CD4-positive, alpha-beta T cell treated with Interleukin-21 for 1 hour (primary cell): ENCODE results near the gene AK8.

Experiments used
- DNase-seq: peaks from one replicate; pipeline ENCODE4 v3.0.0-alpha.2; 2020

AK8 gene

DNA sequence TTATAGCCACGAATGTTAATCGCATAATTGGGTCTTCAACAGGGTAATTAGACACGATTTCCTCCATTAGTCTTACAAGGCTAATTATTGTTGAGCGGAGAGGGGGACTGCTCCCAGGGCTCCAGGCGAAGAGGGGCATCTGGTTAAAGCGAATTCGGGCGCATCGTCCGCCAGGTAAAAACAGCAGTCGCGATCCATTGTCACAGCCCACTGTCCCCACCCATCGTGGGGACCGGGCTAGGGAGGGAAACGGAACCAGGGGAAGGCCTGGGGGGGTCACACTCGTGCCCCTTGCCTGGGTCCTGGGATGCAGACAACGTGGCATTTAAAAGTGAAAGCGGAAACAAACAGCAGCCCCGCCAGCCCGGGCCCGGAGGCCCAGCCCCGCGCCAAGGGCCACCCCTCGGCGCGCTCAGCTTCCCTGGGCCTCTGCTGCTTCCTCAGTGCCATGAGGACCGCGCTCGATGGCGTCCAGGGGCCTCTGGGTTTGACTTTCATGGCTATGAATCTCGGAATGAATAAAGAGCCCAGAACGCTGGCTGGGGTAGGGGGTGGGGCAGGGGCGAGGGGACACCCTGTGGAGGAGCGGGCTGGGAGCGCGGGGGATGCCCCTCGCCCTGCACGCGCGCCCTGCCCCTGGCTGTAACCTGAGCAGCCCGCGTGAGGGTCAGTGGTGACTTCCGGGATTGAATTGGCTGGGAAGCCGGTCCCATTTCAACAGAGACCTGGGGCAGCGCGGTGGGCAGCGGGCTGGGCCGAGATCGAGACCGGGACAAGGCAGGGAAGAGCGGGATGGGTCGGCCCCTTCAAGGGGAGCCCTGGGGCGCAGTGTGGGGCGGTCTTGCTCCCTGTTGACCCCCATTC is 107.9 kb downstream of the AK8 start:
- DNase-seq, result peak; percentile 63

GRCh38 chr9:132768932-132769905 is 108.9 kb downstream of the AK8 start:
- peak; percentile 79 for DNase-seq

DNA sequence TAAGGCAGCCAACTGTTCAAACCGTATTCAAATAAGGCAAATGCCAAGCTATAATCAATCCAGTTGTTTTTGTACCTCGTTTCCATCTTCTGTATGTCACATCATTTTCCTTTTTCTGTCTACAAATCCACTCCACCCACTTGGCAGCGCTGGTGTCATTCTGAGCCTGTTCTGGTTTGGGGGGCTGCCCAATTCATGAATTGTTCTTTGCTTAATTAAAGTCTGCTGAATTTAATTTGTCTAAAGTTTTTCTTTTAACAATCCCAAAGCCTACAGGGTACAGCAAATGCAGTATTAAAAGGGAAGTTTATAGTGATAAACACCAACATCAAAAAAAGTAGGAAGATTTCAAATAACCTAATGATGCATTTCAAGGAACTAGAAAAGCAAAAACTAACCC is 114.5 kb downstream of the AK8 start:
- DNase-seq, result no peak

- DNase-seq, result no peak
These were observed 115.2 kb downstream of the AK8 start for GRCh38 chr9:132762896-132763295.

DNA sequence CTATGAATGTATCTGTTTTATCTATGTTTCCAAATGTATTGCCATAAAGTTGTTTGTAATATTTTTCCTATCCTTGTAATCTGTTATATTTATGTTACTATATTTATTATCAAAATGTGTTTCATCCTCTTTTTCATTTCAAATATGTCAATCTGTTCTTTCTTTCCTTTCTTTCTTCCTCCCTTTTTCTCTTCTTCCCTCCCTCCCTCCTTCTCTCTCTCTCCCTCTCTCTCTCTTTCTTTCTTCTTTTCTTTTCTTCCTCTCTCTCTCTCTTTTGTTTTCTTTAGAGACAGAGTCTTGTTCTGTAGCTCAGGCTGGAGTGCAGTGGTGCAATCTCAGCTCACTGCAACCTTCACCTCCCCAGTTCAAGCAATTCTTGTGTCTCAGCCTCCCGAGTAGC is 116.5 kb downstream of the AK8 start:
- no peak for DNase-seq

DNA sequence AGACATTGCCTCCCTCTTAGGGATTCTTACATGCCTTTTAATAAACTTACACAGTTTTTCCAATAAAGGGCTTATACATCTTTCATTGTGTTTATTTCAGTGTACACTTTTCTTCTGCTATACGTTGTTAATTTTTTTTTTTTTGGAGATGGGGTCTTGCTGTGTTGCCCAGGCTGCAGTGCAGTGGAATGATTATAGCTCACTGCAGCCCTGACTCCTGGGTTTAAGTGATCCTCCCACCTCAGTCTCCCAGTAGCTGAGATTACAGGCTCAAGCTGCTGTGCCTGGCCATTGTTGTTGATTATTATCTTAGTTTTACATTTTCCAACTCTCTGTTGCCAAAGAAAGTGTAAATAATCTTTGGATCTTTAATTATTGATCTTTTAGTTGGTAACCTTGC is 118.0 kb downstream of the AK8 start:
- DNase-seq, result no peak

- no peak for DNase-seq
These were observed 121.1 kb downstream of the AK8 start for GRCh38 chr9:132757016-132757415.

DNA sequence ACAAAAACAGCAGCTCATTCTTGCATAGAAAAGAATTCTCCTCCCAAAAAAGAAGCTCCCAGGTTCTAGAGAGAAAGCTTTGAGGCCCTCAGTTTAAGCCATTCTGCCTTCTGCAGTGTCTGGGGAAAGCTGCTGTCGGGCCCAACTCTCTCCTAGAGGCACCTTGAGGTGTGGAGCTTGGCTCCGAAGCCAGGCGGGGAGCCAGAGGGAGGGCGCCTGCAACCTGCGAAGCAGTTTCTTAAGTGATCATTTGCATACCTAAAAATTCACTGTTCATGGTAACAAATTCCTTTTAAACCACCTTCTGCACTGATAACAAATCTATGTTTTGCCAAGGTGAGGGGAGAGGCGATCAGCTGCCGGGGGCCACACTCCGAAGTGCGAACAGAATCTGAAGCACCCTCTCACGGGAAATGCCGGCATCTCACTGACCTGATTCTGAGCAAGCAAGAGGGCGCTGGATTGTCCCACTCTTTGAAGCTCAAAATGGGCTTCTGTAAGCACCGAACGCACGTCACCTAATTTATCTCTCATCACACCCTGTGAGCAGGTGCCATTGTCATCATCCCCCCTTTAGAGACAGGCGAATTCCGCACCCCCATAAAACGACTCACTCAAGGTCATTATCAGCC is 121.8 kb downstream of the AK8 start:
- no peak for DNase-seq

GRCh38 chr9:132755096-132755495 is 123.0 kb downstream of the AK8 start:
- no peak for DNase-seq

- no peak for DNase-seq
These were observed 123.8 kb downstream of the AK8 start for GRCh38 chr9:132754236-132754635.

DNA sequence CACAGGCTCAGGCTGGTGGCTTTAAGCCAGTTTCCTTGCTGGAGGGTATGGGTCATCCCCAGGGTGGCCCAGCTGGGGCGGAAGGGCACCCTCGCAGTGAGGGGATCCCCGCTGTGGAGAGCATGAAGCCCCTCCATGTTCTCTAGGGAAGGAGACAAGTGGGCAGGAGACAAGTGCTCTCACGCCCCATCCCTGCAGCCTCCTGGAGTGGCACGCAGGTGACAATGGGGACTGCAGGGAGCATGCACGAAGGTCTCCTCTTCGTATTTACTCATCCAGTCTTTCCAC is 124.5 kb downstream of the AK8 start:
- no peak for DNase-seq

GRCh38 chr9:132752877-132753592 is 125.0 kb downstream of the AK8 start:
- DNase-seq, result no peak

- DNase-seq, result no peak
These were observed 127.4 kb downstream of the AK8 start for GRCh38 chr9:132750668-132751067.

- no peak for DNase-seq
These were observed 128.8 kb downstream of the AK8 start for GRCh38 chr9:132749306-132749705.

DNA sequence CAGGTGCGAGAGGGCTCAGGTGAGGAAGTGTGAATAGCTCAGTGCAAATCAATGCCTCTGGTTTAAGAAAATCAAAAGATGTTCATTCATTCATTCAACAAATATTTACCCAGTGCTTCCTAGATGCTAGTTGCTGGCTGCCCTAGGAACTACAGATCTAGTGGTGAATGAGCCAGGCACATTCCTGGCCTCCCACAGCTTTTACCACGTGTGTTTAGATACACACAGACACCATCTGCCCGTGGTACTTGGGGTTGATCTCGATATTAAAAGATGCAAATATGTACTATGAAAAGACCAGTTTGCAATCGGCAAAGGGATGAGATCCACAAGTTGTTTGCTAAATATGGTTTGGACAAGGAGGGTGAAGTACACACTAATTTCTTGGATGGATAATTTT is 129.6 kb downstream of the AK8 start:
- DNase-seq, result no peak

- no peak for DNase-seq
These were observed 132.1 kb downstream of the AK8 start for GRCh38 chr9:132745756-132746709.

- DNase-seq, result no peak
These were observed 133.0 kb downstream of the AK8 start for GRCh38 chr9:132744881-132745755.

GRCh38 chr9:132743931-132744479 is 134.1 kb downstream of the AK8 start:
- DNase-seq, result no peak

GRCh38 chr9:132742821-132743311 is 135.2 kb downstream of the AK8 start:
- DNase-seq, result no peak
